Right lobe of liver (tissue), 6 donors: ENCODE measurements around the gene PGS1. TPM values are rescaled to one million over a fixed set of nuclear protein-coding genes. Genes with fewer than 3 reads are reported as not detected.
A peak's percentile ranks its signal among the peaks of the same experiment; 100 is the strongest.

Experiments
- ATAC-seq, 4 donors: fragments of 200-7000 bp; cut with Tn5 transposase; one replicate each; pipeline ENCODE4 v1.9.1; 2020; ENCODE audit warnings: mild to moderate bottlenecking in 4 of 4, moderate library complexity in 4 of 4
- DNase-seq, 3 donors: peaks; one replicate each; pipeline ENCODE4 v3.0.0-alpha.2; 2020
- H3K27ac ChIP-seq, 3 donors: fragments of 200-600 bp; one replicate each; pipeline ENCODE4 v1.8.0; 2022
- H3K27me3 ChIP-seq, 2 donors: fragments of 200-600 bp; one replicate each; pipeline ENCODE4 v1.8.0; 2022
- H3K36me3 ChIP-seq, 4 donors: fragments of 200-600 bp; sonication (generic) in 1 of 4; one replicate each; pipeline versions ENCODE4 v1.5.1 to v1.8.0; 2017 to 2022; ENCODE audit warnings: control low read depth in 1 of 4
- H3K4me1 ChIP-seq, 4 donors: fragments of 200-600 bp; sonication (generic) in 1 of 4; one replicate each; pipeline versions ENCODE4 v1.5.1 to v1.8.0; 2017 to 2022; ENCODE audit warnings: control low read depth in 1 of 4
- H3K4me3 ChIP-seq, 3 donors: fragments of 200-600 bp; one replicate each; pipeline ENCODE4 v1.8.0; 2022
- H3K9me3 ChIP-seq, 4 donors: fragments of 200-600 bp; sonication (generic) in 1 of 4; one replicate each; pipeline versions ENCODE4 v1.5.1 to v1.8.0; 2017 to 2022; ENCODE audit warnings: control low read depth in 1 of 4
- CTCF ChIP-seq, 4 donors: fragments of 200-600 bp in 3 of 4; fragments of 450-650 bp in 1 of 4; IDR thresholded peaks; one replicate each; pipeline versions ENCODE4 v1.5.1 to v1.8.0; 2016 to 2022; ENCODE audit warnings: antibody characterized with exemption in 4 of 4, mild to moderate bottlenecking in 2 of 4
- POLR2A ChIP-seq: fragments of 450-650 bp; IDR thresholded peaks from one replicate; pipeline ENCODE4 v1.6.1; 2017; ENCODE audit warnings: antibody characterized with exemption, mild to moderate bottlenecking
- WGBS: methylation state at CpG from one replicate; pipeline ENCODE4 v1.1.6; 2018; ENCODE audit warnings: low coverage, low lambda C conversion rate; ENCODE audit not compliant: insufficient coverage; ENCODE audit errors: missing lambda C conversion rate; 5-methylcytosine and 5-hydroxymethylcytosine counted together
- intact Hi-C, 2 donors: fragments of 100-400 bp; cut with DNase I; formaldehyde crosslinking; loops; one replicate each; pipeline versions ENCODE4 v1.11.2 to v1.14.1; 2022
- total RNA-seq, 6 experiments: library from RNA; depleted of rRNA in 2 of 6; stranded (reverse); fragments of >200 nt in 2 of 6; fragmentation: NEBNext Ultra II Directional in 3 of 6; extraction: Animal tissue kit (Norgen Biotek cat#: 25700) in 3 of 6; gene quantifications; one replicate each; pipeline versions ENCODE4 v1.1.0 to v1.2.4, GENCODE V29; 2016 to 2023
- donor health status: DM: no; HTN: yes; CAD: no.
- donor health status: DM: no; HTN: no; CAD: no.
- donor health status: DM: no; HTN: no; CAD: no.
- donor health status: DM: no; HTN: yes; CAD: no.
- donor health status: DM: no; HTN: yes; CAD: no.

PGS1 gene
- total RNA-seq, 6 experiments from 2014 or later: 8.8 to 17.5 (median 13.4) TPM

GRCh38 chr17:78369791-78370381 lies 8.6 kb upstream of the PGS1 start:
- H3K36me3 ChIP-seq: no peaks in the 10 kb centered on the region
- DNase-seq: no peak
- intact Hi-C loops: loop anchor here in 1 of 2 donors (5.0 kb wide), 1 partner anchor 52 kb away; no protein-coding TSS in a partner anchor
- no peak for ATAC-seq
- H3K4me3 ChIP-seq: no peak overlapping the region
- H3K27me3 ChIP-seq: no peaks in the 10 kb centered on the region
- WGBS: 33% methylated on average over 6 of the region's 13 CpGs
- no peak for TF ChIP-seq CTCF (IDR thresholded peaks at IDR 0.05)
- TF ChIP-seq POLR2A: no peak
- no peaks in the 10 kb centered on the region for H3K9me3 ChIP-seq
- peaks cover 0 to 5% (median 0%) of the 10 kb centered on the region in 4 donors for H3K4me1 ChIP-seq
- H3K27ac ChIP-seq: no peak overlapping the region

- H3K4me1 ChIP-seq: peaks cover 0 to 7% (median 3%) of the 10 kb centered on the region in 4 donors
- H3K9me3 ChIP-seq: no peaks in the 10 kb centered on the region
- H3K4me3 ChIP-seq: no peak overlapping the region
- TF ChIP-seq POLR2A: no peak
- no peak for ATAC-seq
- 70% methylated on average over 6 of the region's 7 CpGs for WGBS
- H3K27ac ChIP-seq: no peak overlapping the region
- no peak for DNase-seq
- intact Hi-C loops: no loop called here
- no peaks in the 10 kb centered on the region for H3K27me3 ChIP-seq
- H3K36me3 ChIP-seq: no peaks in the 10 kb centered on the region
Observed at GRCh38 chr17:78371056-78371455, 7.4 kb upstream of the PGS1 start.

DNA sequence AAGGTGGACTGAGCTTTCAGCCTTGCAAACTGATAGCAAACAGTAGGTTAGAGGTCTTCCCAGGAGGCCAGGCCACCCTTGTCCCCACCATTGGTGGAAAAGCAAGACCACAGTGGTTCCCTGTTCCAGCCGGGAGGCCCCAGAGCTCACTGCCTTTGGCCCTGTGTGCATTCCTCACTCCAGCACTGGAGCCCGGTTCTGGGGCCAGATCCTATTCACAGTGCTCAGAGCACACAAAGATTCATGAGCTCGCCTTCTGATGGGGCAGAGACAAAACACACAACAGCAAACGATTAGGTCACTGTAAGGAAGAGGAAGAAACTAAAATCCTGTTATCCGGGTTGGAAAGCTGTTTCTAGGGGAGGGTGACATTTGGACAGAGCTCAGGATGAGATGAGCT lies 5.6 kb upstream of the PGS1 start:
- peak overlapping the region in 1 of 3 donors; percentile 51 for H3K27ac ChIP-seq
- H3K36me3 ChIP-seq: no peaks in the 10 kb centered on the region
- DNase-seq: no peak
- intact Hi-C loops: no loop called here
- 49% methylated on average over 4 of the region's 5 CpGs for WGBS
- peaks cover 0 to 16% (median 4%) of the 10 kb centered on the region in 4 donors for H3K4me1 ChIP-seq
- H3K9me3 ChIP-seq: no peaks in the 10 kb centered on the region
- H3K27me3 ChIP-seq: no peaks in the 10 kb centered on the region
- ATAC-seq: peak in 2 of 4 donors; percentile 2 to 28
- no peak overlapping the region for H3K4me3 ChIP-seq
- TF ChIP-seq POLR2A: no peak
- TF ChIP-seq CTCF (IDR thresholded peaks at IDR 0.05): no peak

- peaks cover 0 to 20% (median 4%) of the 10 kb centered on the region in 4 donors for H3K4me1 ChIP-seq
- no peak for ATAC-seq
- no peaks in the 10 kb centered on the region for H3K36me3 ChIP-seq
- no peak overlapping the region for H3K4me3 ChIP-seq
- intact Hi-C loops: no loop called here
- H3K9me3 ChIP-seq: no peaks in the 10 kb centered on the region
- peak overlapping the region in 1 of 3 donors; percentile 51 for H3K27ac ChIP-seq
- TF ChIP-seq CTCF (IDR thresholded peaks at IDR 0.05) (no peak), POLR2A (no peak)
- DNase-seq: no peak
- 46% methylated on average over 4 of the region's 6 CpGs for WGBS
- no peaks in the 10 kb centered on the region for H3K27me3 ChIP-seq
Observed at GRCh38 chr17:78374189-78374588, 4.3 kb upstream of the PGS1 start.

DNA sequence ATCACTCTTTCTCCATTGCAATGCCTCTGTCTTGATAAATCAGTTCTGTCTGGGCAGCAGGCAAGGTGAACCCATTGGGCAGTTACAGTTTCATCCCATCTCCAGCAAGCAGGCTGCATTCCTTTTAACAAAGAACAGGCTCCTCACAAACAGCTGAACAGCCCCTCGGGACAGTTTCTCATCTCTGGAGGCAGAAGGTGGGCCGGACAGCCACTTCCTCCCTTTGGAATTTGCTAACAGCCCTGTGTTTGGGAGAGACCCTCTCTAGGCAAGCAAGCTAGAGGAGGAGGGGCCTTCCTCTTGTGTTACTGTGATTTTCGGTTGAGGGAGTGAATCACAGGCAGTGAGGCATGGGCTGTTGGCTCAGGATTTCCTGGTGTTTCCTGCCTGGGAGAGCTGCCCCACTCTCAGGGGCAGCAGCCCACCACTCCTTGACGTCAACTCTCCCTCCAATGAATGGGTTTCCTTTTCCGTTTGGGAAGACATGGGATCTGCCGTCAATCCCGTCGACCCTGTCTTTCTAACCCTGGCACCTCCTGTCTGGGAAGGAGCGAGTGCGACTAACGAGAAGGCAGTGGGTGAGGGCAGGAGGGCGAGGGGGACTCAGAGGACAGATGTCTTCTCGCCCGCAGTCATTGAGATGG lies 3.7 kb upstream of the PGS1 start:
- Histone ChIP-seq H3K27ac (peak overlapping the region in 2 of 3 donors; percentile 33 to 51), H3K9me3 (no peaks in the 10 kb centered on the region), H3K27me3 (no peaks in the 10 kb centered on the region), H3K36me3 (no peaks in the 10 kb centered on the region), H3K4me1 (peaks cover 0 to 25% (median 7%) of the 10 kb centered on the region in 4 donors), H3K4me3 (no peak overlapping the region)
- DNase-seq (no peak), ATAC-seq (peak in 3 of 4 donors; percentile 13 to 48 (median 44))
- no peak for TF ChIP-seq POLR2A
- TF ChIP-seq CTCF (IDR thresholded peaks at IDR 0.05): no peak
- WGBS: 34% methylated on average over 4 of the region's 14 CpGs
- intact Hi-C loops: no loop called here
